Measurements from ENCODE around the gene TSC2.
"Not testable (repeated sequence)": the region's sequence is repeated elsewhere in the genome, so short reads cannot be mapped to it uniquely, and the experiment has no call there.

TSC2 gene

DNA sequence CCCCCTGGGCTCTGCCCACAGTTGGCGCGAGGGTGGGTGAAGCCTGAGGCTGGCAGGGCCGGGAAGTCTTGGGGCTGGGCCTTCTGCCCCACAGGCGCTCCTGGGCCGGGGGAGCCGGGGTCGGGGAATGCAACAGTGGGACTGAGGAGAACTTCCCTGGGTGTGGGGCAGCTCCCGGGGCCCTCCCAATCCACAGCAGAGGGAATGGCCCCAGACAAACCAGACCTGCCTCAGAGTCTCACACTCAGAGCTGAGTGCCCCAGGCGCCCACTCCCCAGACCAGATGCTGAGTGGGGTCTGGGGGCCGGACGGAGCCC lies 76.5 kb downstream of the TSC2 start:
- DNase-seq = not testable (repeated sequence)

DNA sequence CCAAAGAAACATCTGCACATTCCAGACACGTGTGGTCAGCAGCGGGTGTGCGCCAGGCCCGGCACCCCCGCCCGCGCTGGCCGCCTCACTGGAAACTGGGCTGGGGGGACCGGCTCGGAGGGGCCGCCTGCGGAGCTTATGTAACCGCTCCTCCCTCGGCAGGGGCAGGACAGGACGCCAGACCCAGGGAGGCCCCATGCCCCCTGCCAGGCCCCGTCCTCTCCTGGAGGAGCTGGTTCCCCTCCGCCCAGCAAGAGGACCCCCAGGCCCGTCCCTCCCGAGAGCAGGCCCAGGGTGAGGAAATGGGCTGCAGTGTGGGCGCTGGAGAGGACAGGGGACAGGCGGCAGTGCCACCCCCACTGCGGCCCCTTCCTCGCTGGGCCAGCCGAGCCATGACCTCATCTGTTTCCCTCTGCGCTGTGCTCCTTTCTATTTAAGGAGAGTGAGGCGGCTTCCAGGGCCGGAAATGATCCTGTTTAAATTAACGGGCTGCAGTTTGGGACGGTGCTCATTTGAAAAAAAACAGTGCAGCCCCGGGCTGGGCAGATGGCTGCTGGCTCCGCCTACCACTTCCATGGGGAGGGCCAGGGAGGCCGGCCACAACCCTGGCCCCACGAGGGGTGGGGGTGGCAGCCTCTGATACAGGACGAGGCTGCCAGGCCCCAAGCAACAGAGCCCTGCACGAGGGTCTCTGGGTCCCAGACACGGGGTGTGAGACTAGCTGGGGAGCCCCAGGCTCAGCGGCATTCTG lies 77.1 kb downstream of the TSC2 start:
- DNase-seq = not testable (repeated sequence)

DNA sequence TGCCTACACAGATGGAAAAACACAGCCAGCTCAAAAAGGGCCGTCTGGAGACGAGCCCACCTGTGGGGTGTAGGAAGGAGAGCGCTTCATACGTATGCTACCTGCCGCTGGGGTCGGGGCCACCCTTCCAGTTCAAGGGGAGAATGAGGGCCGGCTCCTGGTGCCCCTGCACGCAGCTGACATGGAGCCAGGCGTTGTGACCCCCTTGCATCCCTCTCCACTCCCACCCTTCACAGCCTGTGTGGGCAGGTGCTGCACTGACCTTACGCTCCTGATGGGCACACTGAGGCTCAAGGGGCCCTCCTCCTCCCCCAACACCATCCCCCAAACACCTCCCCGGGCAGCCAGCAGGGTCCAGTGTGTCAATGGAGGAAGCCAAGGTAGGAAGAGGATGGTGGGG lies 77.8 kb downstream of the TSC2 start:
- not testable (repeated sequence) for DNase-seq

DNA sequence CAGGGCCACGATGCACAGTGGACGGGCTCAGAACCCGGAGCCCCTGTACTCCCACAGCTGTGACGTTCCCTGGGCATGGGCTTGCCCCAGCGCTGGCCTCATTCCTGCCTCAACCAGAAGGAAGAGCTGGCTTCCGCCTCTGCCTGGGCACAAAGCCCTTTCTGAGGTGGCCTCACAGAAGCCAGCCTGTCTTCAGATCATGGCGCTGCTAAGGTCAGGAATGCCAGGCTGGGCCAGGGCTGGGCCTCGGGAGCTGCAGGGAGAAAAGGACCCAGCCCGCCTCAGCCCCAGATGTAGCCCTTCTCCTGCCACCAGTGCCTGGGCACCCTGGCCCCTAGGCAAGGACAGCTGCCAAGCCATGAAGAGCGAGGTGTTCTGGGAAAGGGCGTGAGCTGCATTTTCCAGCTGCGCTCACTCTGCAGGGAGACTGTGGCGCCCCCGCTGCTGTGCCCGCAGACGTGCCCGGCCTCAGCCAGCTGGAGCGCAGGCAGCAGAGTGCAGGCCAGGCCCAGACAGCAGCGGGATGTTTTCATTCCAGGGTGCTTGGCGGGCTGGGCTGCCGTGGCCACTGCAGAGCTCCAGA lies 78.5 kb downstream of the TSC2 start:
- not testable (repeated sequence) for DNase-seq

DNA sequence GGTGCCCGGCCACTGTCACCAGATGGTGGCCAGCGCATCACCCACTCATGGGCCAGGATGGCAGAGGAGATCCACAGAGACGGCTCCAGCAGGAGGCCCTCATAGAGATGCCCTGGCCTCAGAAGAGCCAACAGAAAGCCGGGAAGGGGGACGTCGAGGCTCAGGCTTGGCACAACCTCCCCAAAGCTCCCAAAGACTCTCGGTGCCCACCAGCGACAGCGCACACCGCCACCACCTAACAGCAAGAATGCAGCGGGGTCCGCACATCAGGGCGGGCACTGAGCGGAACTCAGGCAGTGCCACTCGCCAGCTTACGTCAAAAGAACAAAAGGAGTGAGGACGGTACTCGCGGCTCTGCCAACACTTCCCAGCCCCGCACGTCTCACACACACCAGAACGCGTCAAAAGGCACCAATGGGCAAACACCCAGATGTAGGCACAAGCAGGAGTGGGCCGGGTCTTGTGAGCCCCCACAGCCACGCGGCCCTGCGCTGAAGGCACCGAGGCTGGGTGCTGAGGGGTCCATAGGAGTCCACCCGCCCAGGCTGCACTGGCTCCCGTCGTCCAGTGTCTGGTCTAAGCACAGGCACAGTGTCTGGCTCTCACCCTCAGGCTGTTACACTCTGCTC lies 79.3 kb downstream of the TSC2 start:
- DNase-seq = not testable (repeated sequence)

DNA sequence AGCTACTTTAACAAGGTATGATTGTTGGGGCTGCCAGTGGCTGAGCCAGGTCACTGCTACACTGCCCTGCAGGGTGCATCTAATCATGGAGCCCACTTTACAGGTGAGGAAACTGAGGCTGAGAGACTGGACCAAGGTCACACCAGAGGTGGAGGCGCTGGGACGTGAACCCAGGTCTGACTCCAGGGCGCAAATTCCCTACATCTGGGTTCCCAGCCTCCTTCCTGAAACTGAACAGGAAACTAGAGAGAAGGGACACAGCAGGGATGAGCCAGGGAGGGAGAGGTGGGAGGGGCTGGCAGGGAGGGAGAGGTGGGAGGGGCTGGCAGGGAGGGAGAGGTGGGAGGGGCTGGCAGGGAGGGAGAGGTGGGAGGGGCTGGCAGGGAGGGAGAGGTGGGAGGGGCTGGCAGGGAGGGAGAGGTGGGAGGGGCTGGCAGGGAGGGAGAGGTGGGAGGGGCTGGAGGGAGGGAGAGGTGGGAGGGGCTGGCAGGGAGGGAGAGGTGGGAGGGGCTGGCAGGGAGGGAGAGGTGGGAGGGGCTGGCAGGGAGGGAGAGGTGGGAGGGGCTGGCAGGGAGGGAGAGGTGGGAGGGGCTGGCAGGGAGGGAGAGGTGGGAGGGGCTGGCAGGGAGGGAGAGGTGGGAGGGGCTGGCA lies 80.0 kb downstream of the TSC2 start:
- peak; percentile 35 to 64 (median 43) for DNase-seq

DNA sequence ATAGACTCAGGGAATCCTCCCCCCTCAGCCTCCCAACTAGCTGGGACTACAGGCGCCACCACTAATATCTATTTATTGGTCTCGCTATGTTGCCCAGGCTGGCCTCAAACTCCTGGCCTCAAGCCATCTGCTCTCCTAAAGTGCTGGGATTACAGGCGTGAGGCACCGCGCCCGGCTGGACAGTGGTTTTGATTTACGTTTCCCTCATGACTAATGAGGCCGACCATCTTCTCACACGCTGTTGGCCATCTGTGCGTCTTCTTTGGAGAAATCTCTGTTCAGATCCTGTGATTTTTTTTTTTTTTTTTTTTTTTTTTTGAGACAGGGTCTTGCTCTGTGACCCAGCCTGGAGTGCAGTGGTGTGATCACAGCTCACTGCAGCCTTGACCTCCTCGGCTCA lies 81.5 kb downstream of the TSC2 start:
- not testable (repeated sequence) for DNase-seq

DNA sequence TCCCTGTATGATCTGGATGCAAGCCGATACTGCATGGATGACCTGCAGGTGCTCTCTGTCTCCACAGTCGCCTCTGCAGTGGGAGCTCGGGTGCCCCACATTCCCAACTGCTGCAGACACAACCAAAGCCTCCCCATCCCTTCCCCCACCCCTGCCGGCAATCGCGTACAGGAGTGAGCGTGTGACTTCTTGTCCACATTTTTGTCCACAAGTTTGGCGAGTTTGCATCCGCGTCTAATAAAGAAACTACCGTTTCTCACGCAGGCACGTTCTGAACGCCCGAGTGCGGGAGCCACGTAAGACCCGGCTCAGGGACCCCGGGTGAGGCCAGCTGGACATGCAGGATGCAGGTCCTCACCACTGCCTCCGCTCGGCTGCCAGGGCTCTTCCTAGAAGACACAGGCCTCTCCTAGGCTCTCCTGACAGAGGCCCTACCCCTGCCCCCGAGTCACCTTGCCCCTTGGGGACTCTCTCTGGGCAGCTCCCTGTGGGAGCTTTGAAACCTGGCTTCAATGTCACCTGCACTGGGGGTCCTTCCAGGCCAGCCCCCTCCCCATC lies 82.2 kb downstream of the TSC2 start:
- DNase-seq = not testable (repeated sequence)

DNA sequence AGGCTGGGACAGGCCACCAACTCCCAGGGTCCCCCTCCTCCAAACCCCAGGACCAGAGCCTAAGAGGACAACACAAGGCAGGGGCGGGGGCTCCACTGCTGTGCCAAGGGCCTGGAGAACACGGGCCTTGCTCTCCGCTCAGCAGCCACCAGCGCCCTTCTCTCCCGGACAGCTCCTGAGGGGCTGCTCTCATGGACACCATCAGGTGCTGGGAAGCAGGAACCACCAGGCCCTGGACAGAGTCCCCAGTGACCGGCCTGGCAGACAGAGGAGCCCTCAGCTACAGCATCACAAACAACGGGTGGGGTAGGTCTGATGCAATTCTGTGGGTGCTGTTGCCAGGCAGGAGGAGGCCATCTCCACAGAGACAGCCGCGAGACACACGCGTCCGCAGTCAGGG lies 86.0 kb downstream of the TSC2 start:
- not testable (repeated sequence) for DNase-seq

DNA sequence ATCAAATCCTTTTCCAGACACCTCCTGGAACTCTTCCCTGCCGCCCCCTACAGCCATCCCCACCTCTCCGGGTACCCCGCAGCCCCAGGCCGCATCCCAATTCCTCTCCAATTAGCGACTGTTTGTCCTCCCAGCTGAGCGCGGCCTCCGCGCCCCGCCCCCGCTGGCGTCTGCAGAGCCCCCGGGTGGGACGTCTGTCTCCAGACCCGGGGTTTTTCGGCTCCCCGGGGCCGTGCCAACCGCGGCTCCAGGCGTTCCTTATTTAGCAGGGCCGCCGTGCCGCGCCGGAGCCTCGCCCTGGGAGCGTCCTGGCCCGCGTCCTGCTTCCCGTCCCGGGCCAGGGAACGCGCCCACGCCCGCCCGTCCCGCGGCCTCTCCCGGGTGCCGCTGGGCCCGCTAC lies 87.3 kb downstream of the TSC2 start:
- peak in 1 of 3 experiments; percentile 14 for DNase-seq

DNA sequence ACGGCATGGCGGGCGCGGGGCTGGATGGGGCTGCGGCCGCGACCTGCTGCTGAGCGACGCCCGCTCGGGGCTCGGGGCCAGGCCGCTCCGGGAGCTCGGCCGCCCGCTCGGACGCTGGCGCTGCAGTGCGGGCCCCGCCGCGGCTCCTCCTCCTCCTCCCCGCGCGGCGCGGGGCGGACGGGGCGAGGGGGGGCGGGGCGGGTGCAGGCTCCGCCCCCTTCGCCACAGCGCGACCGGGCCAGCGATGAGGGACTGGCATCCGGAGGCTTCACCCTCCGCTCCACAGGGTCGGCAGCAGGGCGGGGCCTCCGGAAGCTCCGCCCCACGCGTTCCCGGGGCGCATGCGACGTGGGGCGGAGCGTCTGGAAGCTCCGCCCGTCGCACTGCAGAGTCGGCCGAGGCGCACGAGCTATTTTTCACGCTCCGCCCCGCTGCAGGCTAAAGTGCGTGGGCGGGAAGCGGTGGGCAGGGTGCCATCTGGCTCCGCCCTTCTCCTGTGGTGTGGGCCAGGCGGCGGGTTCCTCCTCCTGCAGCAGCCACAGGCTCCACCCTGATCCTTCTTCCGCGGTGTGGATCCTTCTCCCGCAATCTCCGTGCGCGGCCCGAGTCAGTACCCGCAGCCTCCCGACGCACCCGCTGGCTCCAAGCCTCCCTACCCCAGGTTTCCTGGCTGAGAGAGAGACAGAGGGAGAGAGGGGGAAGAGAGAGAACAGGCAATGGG lies 88.1 kb downstream of the TSC2 start, which contains the start of gene PKD1:
Gene PKD1 (minus strand): TSS at position 129 of the 721 bp plus-strand sequence. CDS start 209 bp downstream, outside the sequence.
- DNase-seq = peak; percentile 85 to 96 (median 93)

Measured in NCI-H1417 (cell line).